Lung microvascular endothelial cell (primary cell): ENCODE data around the gene RNF114. TPM values are rescaled to one million over a fixed set of nuclear protein-coding genes. Genes with fewer than 3 reads are reported as not detected.
"Not testable (repeated sequence)": the region's sequence is repeated elsewhere in the genome, so short reads cannot be mapped to it uniquely, and the experiment has no call there.

ENCODE experiments used
- DNase-seq, 2 donors: peaks; one replicate each; pipeline versions ENCODE4 v3.0.0 to v3.0.0-alpha.2; 2010; ENCODE audit warnings: low read depth in 2 of 2
- total RNA-seq: library from RNA; depleted of rRNA; stranded (reverse); fragments of >200 nt; gene quantifications from 2 replicates; pipeline ENCODE4 v1.2.1, GENCODE V29; 2014

RNF114 gene
- total RNA-seq, 1 donor from 2014 or later, result 37.3 TPM

- no peak for DNase-seq
Measured at GRCh38 chr20:49984426-49985153, 48.4 kb downstream of the RNF114 start.

GRCh38 chr20:49985157-49985556 is 49.0 kb downstream of the RNF114 start:
- peak in 1 of 2 donors; percentile 27 for DNase-seq

- DNase-seq, result no peak
Measured at GRCh38 chr20:49985617-49986016, 49.4 kb downstream of the RNF114 start.

- peak in 1 of 2 donors; percentile 37 for DNase-seq
Measured at GRCh38 chr20:49986049-49986448, 49.9 kb downstream of the RNF114 start.

GRCh38 chr20:49987015-49987867 is 51.0 kb downstream of the RNF114 start:
- DNase-seq, result peak in 1 of 2 donors; percentile 29

GRCh38 chr20:49987868-49988690 is 51.9 kb downstream of the RNF114 start:
- peak in 1 of 2 donors; percentile 16 for DNase-seq

GRCh38 chr20:49989234-49990065 is 53.3 kb downstream of the RNF114 start:
- DNase-seq, result peak; percentile 35 to 85

- DNase-seq, result peak in 1 of 2 donors; percentile 31
Measured at GRCh38 chr20:49990271-49990720, 54.1 kb downstream of the RNF114 start.

- no peak for DNase-seq
Measured at GRCh38 chr20:49993301-49993751, 57.1 kb downstream of the RNF114 start.

- DNase-seq, result no peak
Measured at GRCh38 chr20:49995586-49995985, 59.4 kb downstream of the RNF114 start.

- not testable (repeated sequence) for DNase-seq
Measured at GRCh38 chr20:49998478-49999188, 62.4 kb downstream of the RNF114 start.

GRCh38 chr20:49999329-49999728 is 63.1 kb downstream of the RNF114 start:
- no peak for DNase-seq

- not testable (repeated sequence) for DNase-seq
Measured at GRCh38 chr20:50000548-50001222, 64.5 kb downstream of the RNF114 start.

GRCh38 chr20:50001784-50002311 is 65.7 kb downstream of the RNF114 start:
- DNase-seq, result no peak

GRCh38 chr20:50003253-50003656 is 67.1 kb downstream of the RNF114 start:
- peak; percentile 75 to 96 for DNase-seq
